GM19438 (cell line): ENCODE results near the gene C1orf185.
"Not testable (repeated sequence)": the region's sequence is repeated elsewhere in the genome, so short reads cannot be mapped to it uniquely, and the experiment has no call there.

Source experiments
- ATAC-seq: cut with Tn5 transposase; IDR thresholded peaks from one replicate; pipeline ENCODE4 v1.9.1; 2021; ENCODE audit warnings: low read depth; ENCODE audit not compliant: unreplicated experiment

Gene C1orf185

DNA sequence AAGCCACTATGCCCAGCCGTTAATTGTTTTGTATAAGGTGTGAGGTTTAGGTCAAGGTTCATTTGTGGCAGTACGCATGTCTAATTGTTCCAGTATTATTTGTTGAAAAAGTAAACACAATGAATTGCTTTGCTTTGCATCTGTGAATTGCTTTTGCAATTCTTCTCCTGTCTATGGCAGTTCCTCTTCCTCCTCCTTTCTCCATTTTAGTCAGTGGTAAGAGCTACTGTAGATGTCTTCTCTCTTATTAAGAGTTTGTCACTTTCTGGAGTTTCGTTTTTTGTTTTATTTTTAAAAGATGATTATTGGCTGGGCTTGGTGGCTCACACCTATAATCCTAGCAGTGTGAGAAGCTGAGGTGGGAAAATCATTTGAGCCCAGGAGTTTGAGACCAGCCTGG lies 29.2 kb downstream of the C1orf185 start:
- ATAC-seq: no peak

DNA sequence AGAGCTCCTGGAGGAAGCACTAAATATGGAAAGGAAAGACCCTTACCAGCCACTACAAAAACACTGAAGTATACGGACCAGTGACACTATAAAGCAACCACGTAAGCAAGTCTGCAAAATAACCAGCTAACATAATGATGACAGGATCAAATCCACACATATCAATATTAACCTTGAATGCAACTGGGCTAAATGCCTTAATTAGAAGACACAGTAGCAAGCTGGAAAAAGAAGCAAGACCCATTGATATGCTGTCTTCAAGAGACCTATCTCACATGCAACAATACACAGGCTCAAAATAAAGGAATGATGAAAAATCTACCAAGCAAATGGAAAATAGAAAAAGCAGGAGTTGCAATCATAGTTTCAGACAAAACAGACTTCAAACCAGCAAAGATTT lies 31.0 kb downstream of the C1orf185 start:
- ATAC-seq: no peak

DNA sequence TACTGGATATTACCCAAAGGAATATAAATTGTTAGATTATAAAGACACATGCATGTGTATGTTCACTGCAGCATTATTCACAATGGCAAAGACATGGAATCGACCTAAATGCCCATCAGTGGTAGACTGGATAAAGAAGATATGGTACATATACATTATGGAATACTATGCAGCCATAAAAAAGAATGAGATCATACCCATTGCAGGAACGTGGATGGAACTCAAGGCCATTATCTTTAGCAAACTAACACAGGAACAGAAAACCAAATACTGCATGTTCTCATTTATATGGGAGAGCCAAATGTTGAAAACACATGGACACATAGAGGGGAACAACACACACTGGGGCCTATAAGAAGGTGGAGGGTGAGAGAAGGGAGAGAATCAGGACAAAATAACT lies 35.7 kb downstream of the C1orf185 start:
- not testable (repeated sequence) for ATAC-seq

DNA sequence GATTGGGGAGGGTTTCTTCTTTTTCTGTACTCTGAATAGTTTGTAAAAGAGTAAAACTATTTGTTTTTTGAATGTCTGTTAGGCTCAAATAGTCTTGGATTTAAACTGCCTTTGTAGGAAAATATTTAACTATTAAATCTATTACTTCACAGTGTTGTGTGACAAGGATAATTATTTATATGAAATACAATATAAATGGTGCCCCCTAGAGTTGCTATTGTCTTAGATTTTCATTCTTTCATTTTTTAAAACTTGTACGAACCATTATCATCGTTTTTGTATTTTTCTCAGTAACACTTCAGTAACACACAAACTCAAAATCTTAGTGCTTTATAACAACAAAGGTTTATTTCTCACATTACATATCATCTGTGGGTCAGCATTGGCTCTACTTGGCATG lies 37.4 kb downstream of the C1orf185 start:
- no peak for ATAC-seq

DNA sequence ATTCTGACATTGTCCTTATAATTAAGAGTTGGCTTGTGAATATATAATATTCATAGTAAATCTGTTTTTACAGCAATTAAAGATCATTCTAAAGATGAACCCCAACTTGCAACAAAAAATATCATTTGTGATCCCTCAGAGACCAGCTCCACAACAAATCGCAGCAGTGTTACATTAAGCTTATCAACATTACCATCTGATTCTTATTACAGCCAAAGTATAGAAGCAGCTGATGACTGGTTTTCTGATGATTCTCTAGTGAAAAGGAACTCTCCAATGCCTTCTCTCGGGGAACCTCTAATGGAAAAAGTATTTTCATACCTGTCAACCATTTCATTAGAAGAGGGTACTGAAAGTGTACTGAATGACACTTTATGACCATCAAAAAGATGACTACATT lies 45.4 kb downstream of the C1orf185 start:
- no peak for ATAC-seq

DNA sequence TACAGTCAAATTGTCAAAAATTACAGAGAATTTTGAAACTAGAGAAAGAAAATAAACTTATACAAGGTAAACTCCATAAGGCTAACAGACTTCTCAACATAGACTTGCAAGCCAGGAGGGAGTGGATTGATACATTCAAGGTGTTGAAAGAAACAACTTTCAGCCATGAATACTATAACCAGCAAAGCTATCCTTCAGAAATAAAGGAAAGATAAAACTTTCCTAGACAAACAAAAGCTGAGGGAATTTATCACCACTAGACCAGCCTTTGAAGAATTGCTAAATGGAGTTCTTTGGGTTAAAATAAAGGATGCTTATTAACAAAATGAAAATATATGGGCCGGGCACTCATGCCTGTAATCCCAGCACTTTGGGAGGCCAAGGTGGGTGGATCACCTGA lies 52.7 kb downstream of the C1orf185 start:
- no peak for ATAC-seq

DNA sequence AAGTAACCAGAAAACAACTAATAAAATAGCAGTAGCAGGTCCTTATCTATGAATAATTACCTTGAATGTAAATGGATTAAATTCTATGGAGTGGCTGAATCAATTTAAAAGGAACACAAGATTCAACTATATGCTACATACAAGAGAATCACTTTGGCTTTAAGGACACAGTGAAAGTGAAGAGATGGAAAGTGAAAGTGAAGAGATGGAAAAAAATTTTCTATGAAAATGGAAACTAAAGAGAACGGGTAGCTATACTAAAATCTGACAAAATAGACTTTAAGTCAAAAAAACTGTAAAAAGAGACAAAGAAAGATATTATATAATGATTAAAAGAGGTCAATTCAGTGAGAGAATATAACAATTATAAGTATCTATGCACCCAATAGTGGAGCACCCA lies 54.7 kb downstream of the C1orf185 start:
- ATAC-seq: no peak

DNA sequence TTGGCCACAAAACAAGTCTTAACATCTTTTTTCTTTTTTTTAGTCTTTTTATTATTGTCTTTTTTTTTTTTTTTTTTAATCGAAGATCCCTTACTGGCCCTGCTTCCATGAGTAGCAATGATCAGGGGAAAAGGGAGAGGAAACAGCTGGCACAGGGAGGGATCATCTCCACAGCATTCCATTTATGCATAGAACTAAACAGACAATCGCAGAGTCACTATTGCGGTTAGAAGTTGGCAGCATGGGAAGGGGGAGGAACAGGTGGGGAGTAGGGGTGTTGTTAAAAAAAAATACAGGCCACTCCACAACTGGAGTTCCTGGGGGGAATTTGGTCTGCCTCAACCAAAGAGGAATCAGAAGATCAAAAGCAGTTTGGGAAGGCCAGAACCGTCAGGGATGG lies 55.4 kb downstream of the C1orf185 start:
- no peak for ATAC-seq

DNA sequence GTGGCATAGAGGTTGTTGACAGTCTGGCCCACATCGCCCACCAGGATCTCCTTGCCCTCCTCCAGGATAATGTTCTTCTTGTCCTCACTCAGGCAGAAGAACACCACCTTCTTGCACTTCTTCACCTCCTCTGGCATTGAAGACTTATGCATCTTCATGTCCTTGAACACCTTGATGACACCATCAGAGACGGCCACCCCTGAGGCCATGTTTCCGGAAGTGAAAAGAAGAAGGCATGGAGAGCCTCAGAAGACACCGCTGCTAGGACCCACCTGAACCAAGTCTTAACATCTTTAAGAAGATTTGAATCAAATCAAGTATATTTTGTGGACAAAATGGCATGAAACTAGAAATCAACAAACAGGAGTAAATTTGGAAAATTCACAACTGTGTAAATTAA lies 56.2 kb downstream of the C1orf185 start:
- ATAC-seq: no peak

DNA sequence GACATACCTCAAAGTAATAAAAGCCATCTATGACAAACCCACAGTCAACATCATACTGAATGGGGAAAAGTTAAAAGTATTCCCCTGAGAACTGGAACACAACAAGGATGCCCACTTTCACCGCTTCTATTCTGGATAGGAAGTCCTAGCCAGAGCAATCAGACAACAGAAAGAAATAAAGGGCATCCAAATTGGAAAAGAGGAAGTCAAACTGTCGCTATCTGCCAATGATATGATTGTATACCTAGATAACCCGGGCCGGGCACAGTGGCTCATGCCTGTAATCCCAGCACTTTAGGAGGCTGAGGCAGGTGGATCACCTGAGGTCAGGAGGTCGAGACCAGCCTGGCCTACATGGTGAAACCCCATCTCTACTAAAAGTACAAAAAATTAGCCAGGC lies 60.5 kb downstream of the C1orf185 start:
- ATAC-seq: not testable (repeated sequence)

DNA sequence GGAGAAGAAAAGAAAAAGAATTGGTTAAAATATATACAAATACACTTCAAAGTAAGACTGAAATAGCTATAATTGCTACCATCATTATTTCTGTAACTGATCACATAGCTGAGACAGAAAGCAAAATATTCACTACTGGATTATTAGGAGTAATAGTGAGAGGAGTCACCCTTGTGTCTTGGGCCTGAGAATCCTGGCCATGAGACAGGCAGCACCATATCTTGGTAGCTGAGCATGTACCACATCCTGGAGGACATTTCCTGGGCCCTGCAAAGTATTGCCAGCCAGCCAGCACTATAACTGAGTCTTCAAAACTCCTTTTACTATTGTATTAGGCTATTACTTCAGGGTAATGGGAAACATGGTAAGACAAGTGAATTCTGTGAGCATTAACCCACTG lies 63.5 kb downstream of the C1orf185 start:
- no peak for ATAC-seq

DNA sequence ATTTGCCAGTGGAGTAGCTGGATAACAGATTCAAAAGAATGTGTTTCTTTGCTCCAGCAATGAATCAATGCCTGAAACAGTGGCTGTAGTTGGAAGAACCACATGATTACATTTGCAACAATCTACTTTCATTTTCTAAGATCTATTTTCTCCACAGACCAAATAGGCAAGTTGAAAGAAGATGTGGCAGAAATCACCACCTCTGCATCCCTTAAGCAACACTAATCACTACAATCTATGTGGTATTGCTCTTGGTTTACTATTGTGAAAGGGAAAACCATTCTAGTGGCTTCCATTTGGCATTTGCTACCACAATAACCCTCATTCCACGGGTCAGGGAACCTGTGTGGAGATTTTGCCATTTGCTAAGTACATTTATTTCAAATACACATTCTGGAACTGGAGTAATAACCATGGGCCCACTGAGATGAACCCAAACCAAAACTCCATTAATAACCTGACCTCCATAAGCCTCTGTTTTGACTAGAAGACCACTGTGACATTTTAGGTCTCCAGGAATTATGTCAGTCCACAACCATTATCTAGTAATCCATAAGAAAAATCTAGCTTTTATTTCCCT lies 66.3 kb downstream of the C1orf185 start:
- no peak for ATAC-seq

DNA sequence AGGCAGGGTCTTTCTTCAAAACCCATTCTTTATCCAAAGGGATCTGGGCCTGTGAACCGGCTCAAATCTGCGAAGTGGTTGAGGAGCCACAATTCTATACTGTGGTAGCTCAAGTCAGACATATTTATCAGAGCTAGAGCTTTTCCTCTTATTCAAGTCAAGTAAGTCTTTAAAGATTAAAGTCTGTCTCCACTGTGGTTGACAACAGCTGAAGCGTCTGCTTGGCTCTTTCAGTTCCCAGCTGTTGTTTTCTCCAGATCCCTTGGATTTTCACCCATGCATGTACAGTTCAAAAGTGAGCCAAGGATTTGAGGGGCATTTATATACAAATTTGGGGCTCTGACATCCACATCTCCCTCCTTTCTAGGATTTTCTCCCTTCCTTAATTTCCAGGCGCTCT lies 66.9 kb downstream of the C1orf185 start:
- no peak for ATAC-seq

DNA sequence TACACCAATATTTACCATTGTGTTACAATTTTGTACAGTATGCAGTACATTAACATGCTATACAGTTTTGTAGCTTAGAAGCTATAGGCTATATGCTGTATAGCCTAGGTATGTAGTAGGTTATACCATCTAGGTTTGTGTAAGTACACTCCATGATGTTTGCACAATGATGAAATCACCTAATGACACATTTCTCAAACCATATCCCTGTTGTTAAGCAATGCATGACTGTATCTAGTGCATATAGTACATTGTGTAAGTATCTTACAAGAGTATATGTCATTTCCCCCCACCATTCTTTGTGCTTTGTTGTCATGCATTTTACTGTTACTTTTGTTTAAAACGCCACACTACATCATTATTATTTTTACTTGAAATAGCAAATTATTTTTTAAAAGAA lies 68.3 kb downstream of the C1orf185 start:
- no peak for ATAC-seq

DNA sequence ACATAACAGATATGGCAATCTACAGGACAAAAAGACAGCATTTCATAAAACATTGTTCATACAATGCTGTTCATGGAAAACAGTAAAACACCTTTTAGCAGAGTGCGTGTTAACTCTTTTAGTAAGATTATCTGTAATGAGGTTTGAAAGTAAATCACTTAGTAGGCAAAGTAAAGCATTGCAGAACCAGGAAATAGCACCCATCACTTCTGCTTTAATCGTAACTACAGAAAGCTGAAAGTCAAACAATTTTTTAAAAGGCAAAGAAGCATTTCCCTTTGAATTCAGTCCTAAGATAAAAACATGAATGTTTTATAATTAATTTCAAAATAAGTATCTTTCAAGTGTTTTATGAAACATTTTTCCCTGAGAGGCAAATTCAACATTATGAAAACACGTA lies 70.8 kb downstream of the C1orf185 start:
- no peak for ATAC-seq

DNA sequence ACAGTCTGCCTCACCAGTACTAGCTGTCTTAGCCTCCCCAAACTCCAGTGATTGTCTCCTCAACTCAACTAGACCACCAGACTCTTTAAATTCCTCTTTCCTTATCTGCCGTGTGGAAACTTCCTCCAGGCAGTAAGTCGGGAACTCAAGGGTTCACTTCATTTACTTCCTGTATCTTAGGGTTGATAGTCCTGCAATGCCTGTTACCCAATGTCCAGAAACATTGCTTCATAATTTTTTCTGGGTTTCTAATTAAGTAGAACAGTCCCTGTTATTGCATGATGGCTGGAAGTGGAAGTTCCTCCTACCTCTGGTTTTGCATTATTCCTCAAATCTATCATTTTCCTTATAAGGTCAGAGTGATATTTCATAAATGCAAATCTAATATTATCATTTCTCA lies 73.2 kb downstream of the C1orf185 start:
- no peak for ATAC-seq

DNA sequence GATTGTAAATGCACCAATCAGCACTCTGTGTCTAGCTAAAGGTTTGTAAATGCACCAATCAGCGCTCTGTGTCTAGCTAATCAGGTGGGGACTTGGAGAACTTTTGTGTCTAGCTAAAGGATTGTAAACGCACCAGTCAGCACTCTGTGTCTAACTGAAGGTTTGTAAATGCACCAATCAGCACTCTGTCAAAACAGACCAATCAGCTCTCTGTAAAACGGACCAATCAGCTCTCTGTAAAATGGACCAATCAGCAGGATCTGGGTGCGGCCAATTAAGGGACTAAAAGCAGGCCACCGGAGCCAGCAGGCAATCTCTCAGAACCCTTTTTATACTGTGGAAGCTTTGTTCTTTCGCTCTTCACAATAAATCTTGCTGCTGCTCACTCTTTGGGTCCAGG lies 76.0 kb downstream of the C1orf185 start:
- not testable (repeated sequence) for ATAC-seq

DNA sequence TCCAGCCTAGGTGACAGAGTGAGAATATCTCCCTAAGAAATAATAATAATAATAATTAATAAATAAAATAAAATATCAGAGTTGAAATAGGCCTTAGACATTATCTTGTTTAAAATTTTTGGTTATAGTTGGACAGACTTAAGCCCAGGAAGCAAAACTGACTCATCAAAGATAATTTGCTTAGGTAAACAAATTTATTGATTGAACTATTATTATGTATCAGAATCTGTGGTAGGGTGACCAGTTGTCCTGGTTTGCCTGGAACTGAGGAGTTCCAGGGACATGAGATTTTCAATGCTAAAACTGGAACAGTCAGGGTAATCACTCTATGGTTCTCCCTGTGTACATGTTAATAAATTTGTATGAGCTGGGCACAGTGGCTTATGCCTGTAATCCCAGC lies 86.2 kb downstream of the C1orf185 start:
- ATAC-seq: no peak

DNA sequence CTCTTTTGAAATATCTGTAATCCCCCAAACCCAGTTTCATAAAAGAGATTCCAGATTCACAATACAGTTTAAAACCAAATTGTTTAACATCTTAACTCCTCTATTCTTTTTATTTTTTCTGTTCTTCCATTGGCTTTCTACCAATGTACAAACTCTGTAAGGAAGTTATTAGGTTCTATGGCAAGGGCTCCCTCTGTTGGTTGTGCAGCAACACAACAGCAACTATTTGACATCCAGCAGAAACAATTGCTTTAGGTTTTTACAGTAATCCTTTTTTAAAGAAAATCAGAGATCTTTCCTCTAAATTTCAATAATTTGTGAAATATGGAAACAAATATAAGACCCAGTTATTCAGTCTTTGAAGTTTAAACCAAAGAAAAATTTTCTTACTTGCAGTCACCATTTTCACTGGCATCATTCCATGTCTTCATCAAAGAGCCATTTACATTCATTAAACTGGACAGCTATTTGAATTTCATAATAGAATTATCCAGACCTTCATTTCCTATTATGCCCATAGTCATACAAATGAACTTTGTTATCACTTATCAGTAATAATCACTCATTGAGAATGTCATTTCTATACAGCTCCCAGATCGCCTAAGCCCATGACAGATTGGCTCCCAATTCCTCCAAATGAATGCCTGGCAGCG lies 87.5 kb downstream of the C1orf185 start:
- ATAC-seq: no peak

DNA sequence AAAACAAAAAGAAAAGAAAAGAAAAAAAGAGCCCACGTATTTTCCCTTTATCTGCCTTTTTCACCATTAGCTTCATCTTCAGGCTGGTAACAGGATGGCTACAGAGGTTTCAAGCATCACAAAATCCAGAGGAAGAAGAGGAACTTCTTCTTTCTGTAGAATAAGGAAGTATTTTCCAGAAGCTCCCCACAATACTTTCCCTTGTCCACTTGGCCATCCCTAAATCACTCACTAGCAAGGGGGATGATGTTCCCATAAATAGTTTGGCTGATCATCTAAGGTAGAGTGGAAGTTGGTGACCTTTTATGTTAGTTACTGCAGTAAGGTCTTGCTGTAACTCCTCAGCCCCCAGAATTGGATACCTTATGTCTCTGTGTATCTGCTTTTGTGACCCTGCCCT lies 88.9 kb downstream of the C1orf185 start:
- ATAC-seq: no peak

DNA sequence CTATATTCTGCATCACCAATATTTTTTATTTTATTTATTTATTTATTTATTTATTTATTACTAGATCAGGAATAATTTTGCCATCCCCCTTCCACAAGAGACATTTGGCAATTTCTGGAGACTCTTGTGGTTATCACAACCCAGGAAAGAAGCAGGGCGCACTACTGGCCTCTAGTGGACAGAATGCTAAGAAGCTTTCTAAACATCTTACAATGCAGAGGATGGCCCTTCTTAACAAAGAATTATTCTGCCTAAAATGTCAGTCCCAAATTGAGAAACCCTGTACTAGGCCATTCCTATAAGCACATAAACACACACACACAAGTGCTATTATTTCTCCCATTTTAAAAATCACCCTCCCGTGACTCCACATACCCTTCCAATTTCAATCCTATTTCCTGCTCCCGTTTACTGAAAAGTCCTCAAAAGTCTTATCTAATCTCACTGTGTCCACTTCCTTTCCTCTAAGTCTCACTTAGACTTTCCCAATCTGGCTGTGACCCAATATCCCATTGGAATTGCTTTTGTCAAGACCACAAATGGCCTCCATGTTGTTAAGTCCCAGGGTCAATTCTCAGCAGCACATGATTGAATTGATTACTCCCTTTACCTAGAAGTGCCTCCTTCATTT lies 90.3 kb downstream of the C1orf185 start:
- ATAC-seq: no peak

DNA sequence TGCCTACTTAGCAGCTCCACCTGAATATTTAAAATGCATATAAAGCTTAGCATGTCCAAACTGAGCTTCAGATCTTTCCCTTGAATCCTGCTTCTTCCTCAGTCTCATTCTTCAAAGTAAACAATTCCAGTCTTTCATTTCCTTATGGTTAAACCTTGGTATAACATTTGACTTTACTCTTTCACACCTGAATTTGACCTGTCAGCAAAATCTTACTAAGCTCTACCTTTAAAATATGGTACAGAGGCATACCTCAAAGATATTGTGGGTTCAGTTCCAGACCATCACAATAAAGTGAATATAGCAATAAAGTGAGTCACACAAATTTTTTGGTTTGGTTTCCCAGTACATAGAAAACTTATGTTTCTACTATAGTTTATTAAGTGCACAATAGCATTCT lies 91.5 kb downstream of the C1orf185 start:
- no peak for ATAC-seq
